SK-N-SH (cell line): ENCODE measurements around the gene GALNTL6. TPM values are rescaled to one million over a fixed set of nuclear protein-coding genes. Genes with fewer than 3 reads are reported as not detected.
A peak's percentile ranks its signal among the peaks of the same experiment; 100 is the strongest.

Experiments used
- CTCF ChIA-PET: fragments of 300-600, 350-600 bp; formaldehyde crosslinking; extraction: SDS; loops from one replicate; lab custom pipeline; 2021; lab: Yijun Ruan, JAX
- POLR2A ChIA-PET: fragments of 350-600 bp; sonication (Branson Sonifier 250); formaldehyde crosslinking; extraction: SDS; loops from one replicate; lab custom pipeline; 2020; ENCODE audit warnings: antibody characterized with exemption, inconsistent platforms; lab: Yijun Ruan, JAX
- DNase-seq: peaks from one replicate; pipeline ENCODE4 v3.0.0; 2012
- H2AFZ ChIP-seq: fragments of 200-600 bp; sonication (generic); 2 replicates; pipeline ENCODE4 v1.8.1; 2016; ENCODE audit warnings: antibody characterized with exemption, mild to moderate bottlenecking, low read depth
- H3F3A ChIP-seq: fragments of 200-600 bp; sonication (generic); replicated peaks from 2 replicates; pipeline ENCODE3; 2016; ENCODE audit warnings: antibody characterized with exemption, mild to moderate bottlenecking; ENCODE audit not compliant: insufficient read depth
- H3K27ac ChIP-seq, 2 experiments: fragments of 200-500 bp in 1 of 2; fragments of 200-600 bp in 1 of 2; sonication (Bioruptor generic) in 1 of 2; sonication (generic), shearing (Covaris generic) in 1 of 2; 2 replicates each; pipeline versions ENCODE4 v1.5.1 to v1.6.1; 2014 to 2016; ENCODE audit warnings: low read depth in 2 of 2, inconsistent platforms in 1 of 2, low read length in 1 of 2, mild to moderate bottlenecking in 1 of 2, mixed read lengths in 1 of 2
- H3K27me3 ChIP-seq: fragments of 200-600 bp; sonication (generic), shearing (Covaris generic); 2 replicates; pipeline ENCODE4 v1.6.1; 2016; ENCODE audit warnings: mixed run types; ENCODE audit not compliant: insufficient read depth
- H3K36me3 ChIP-seq, 2 experiments: fragments of 200-500 bp in 1 of 2; fragments of 200-600 bp in 1 of 2; sonication (Bioruptor generic) in 1 of 2; sonication (generic) in 1 of 2; replicated peaks in 1 of 2; 2 replicates each; pipeline versions ENCODE3 to v1.5.1; 2014 to 2016; ENCODE audit warnings: low read length in 1 of 2, mild to moderate bottlenecking in 1 of 2; ENCODE audit not compliant: insufficient read depth in 2 of 2, control insufficient read depth in 1 of 2
- H3K4me1 ChIP-seq, 2 experiments: fragments of 200-500 bp in 1 of 2; fragments of 200-600 bp in 1 of 2; sonication (Bioruptor generic) in 1 of 2; sonication (generic), shearing (Covaris generic) in 1 of 2; 2 replicates each; pipeline versions ENCODE4 v1.5.1 to v1.6.1; 2014 to 2016; ENCODE audit warnings: low read depth in 1 of 2, low read length in 1 of 2, mixed run types in 1 of 2; ENCODE audit not compliant: insufficient read depth in 2 of 2, control insufficient read depth in 1 of 2
- H3K4me2 ChIP-seq: fragments of 200-600 bp; sonication (generic), shearing (Covaris generic); 2 replicates; pipeline ENCODE4 v1.6.1; 2017; ENCODE audit warnings: mixed run types
- H3K4me3 ChIP-seq, 2 experiments: fragments of 200-500 bp in 1 of 2; fragments of 200-600 bp in 1 of 2; sonication (Bioruptor generic) in 1 of 2; sonication (generic), shearing (Covaris generic) in 1 of 2; 2 replicates each; pipeline versions ENCODE4 v1.5.1 to v1.8.1; 2014 to 2016; ENCODE audit warnings: low read depth in 2 of 2, inconsistent platforms in 1 of 2, low read length in 1 of 2, mild to moderate bottlenecking in 1 of 2, mixed read lengths in 1 of 2, moderate library complexity in 1 of 2
- H3K79me2 ChIP-seq: fragments of 200-600 bp; sonication (generic); 2 replicates; pipeline ENCODE4 v1.8.1; 2017; ENCODE audit warnings: mild to moderate bottlenecking; ENCODE audit not compliant: insufficient read depth
- H3K9ac ChIP-seq: fragments of 200-600 bp; sonication (generic); 2 replicates; pipeline ENCODE4 v1.6.1; 2017; ENCODE audit warnings: mixed run types
- H3K9me2 ChIP-seq: fragments of 200-600 bp; sonication (generic); 2 replicates; pipeline ENCODE4 v1.6.1; 2017; ENCODE audit warnings: mixed run types
- H3K9me3 ChIP-seq: fragments of 200-600 bp; sonication (generic); 2 replicates; pipeline ENCODE4 v1.6.1; 2017; ENCODE audit warnings: mixed run types, mild to moderate bottlenecking, moderate library complexity
- H4K20me1 ChIP-seq: fragments of 200-600 bp; sonication (generic); 2 replicates; pipeline ENCODE4 v1.6.1; 2017; ENCODE audit warnings: mild to moderate bottlenecking, mixed run types; ENCODE audit not compliant: insufficient read depth
- CHD2 ChIP-seq: fragments of 150-350 bp; IDR thresholded peaks from 2 replicates; pipeline ENCODE4 v1.6.1; 2018; ENCODE audit warnings: low read length; ENCODE audit not compliant: partially characterized antibody
- ELF1 ChIP-seq: IDR thresholded peaks from 2 replicates; pipeline ENCODE4 v1.4.0; 2012
- EP300 ChIP-seq, 2 experiments: IDR thresholded peaks; 2 replicates each; pipeline versions ENCODE4 v1.4.0 to v1.6.1; 2012; ENCODE audit warnings: borderline replicate concordance in 1 of 2, low read depth in 1 of 2, low read length in 1 of 2
- FOSL2 ChIP-seq: IDR thresholded peaks from 2 replicates; pipeline ENCODE4 v1.4.0; 2012; ENCODE audit warnings: low read depth, mild to moderate bottlenecking, moderate library complexity, borderline replicate concordance
- FOXJ3 ChIP-seq: sonication (generic); formaldehyde crosslinking; IDR thresholded peaks from 2 replicates; pipeline ENCODE4 v1.5.1; 2020; ENCODE audit warnings: mild to moderate bottlenecking, missing genetic modification reagents
- FOXM1 ChIP-seq: IDR thresholded peaks from 2 replicates; pipeline ENCODE4 v1.4.0; 2012; ENCODE audit warnings: low read depth, mild to moderate bottlenecking
- GABPA ChIP-seq: IDR thresholded peaks from 2 replicates; pipeline ENCODE4 v1.4.0; 2012; ENCODE audit warnings: low read depth, mild to moderate bottlenecking
- GATA2 ChIP-seq: sonication (generic); formaldehyde crosslinking; IDR thresholded peaks from 2 replicates; pipeline ENCODE4 v1.5.0; 2020; ENCODE audit warnings: mild to moderate bottlenecking, missing genetic modification reagents
- MEF2A ChIP-seq: IDR thresholded peaks from 2 replicates; pipeline ENCODE4 v1.4.0; 2012; ENCODE audit warnings: low read depth, borderline replicate concordance
- MXI1 ChIP-seq: IDR thresholded peaks from 2 replicates; pipeline ENCODE4 v1.6.1; 2012; ENCODE audit warnings: mild to moderate bottlenecking, low read depth, low read length, improper control_type of control experiment
- POLR2AphosphoS5 ChIP-seq: IDR thresholded peaks from 2 replicates; pipeline ENCODE4 v1.6.1; 2012; ENCODE audit warnings: low read depth, low read length
- RFX5 ChIP-seq: IDR thresholded peaks from 2 replicates; pipeline ENCODE4 v1.6.1; 2012; ENCODE audit warnings: mild to moderate bottlenecking, improper control_type of control experiment, low read length
- SIN3A ChIP-seq: IDR thresholded peaks from 2 replicates; pipeline ENCODE4 v1.6.1; 2012; ENCODE audit warnings: low read depth, mild to moderate bottlenecking, low read length, moderate library complexity, borderline replicate concordance
- SMC3 ChIP-seq: IDR thresholded peaks from 2 replicates; pipeline ENCODE4 v1.6.1; 2012; ENCODE audit warnings: low read depth, low read length, improper control_type of control experiment
- TAF1 ChIP-seq: IDR thresholded peaks from 2 replicates; pipeline ENCODE4 v1.6.1; 2012; ENCODE audit warnings: low read depth, mild to moderate bottlenecking, low read length, moderate library complexity, borderline replicate concordance
- TCF12 ChIP-seq: IDR thresholded peaks from 2 replicates; pipeline ENCODE4 v1.4.0; 2012
- TEAD4 ChIP-seq: IDR thresholded peaks from 2 replicates; pipeline ENCODE4 v1.4.0; 2012; ENCODE audit warnings: mild to moderate bottlenecking, borderline replicate concordance; ENCODE audit not compliant: insufficient read depth
- YY1 ChIP-seq: IDR thresholded peaks from 2 replicates; pipeline ENCODE4 v1.4.0; 2012; ENCODE audit warnings: low read depth, mild to moderate bottlenecking
- WGBS: methylation state at CpG from one replicate; pipeline ENCODE4 v1.1.6; 2017; ENCODE audit warnings: low lambda C conversion rate; 5-methylcytosine and 5-hydroxymethylcytosine counted together
- polyA plus RNA-seq, 3 experiments: library from polyadenylated mRNA; depleted of rRNA; stranded (reverse); fragments of >200 nt; gene quantifications; 2 replicates each; pipeline ENCODE4 v1.2.3, GENCODE V29; 2012
- TF ChIP-seq, protein P1 (sequence below): IDR thresholded peaks from 2 replicates; pipeline ENCODE4 v1.4.0; 2012; ENCODE audit warnings: low read depth, borderline replicate concordance
- TF ChIP-seq, protein P2 (sequence below): fragments of 150-350 bp; IDR thresholded peaks from 2 replicates; pipeline ENCODE4 v1.6.1; 2016; ENCODE audit warnings: mild to moderate bottlenecking, low read depth, low read length
- TF ChIP-seq, protein P3 (sequence below): IDR thresholded peaks from 2 replicates; pipeline ENCODE4; 2012

GALNTL6 gene
- polyA plus RNA-seq, 1 of the 3 experiments (the other 2 are of a cell fraction): 0.07 TPM

DNA sequence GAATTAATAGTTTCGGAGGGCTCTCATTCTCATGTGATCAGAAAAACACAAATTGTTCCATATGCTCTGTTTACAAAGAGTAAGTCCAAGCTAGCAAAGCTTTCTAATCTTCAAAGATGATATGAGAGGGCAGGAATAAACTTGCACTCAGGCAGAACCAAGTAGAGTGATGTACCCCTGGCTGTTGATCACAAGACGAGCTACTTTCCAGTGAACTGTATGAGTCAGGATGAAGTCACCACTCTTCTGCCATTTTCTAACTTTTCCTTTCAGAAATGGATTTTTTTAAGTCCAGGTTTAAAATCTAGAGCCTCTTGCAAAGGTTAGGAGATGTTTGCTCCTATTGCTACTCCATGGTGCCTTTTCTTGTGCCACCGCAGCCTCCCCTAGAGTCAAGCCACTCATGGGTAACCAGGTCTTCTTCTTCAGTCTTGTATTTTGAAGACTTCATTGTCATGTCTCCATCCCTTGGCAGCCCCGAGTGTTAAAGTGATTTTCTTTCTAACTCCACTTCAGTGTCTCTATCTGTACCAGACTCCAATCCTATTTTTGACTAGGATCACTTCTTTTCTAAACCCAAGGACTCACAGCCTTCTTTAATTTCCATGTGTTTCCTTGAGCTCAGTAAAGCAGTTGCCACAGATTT lies 1183.5 kb downstream of the GALNTL6 start (continued):
- TF ChIP-seq EP300 (IDR thresholded peaks at IDR 0.05; ENCODE audit: borderline replicate concordance in 1 of 2, low read depth in 1 of 2, low read length in 1 of 2): no peak; a peak in 1 of 4 replicates
- no peak for TF ChIP-seq MEF2A
- TF ChIP-seq, protein P1, sequence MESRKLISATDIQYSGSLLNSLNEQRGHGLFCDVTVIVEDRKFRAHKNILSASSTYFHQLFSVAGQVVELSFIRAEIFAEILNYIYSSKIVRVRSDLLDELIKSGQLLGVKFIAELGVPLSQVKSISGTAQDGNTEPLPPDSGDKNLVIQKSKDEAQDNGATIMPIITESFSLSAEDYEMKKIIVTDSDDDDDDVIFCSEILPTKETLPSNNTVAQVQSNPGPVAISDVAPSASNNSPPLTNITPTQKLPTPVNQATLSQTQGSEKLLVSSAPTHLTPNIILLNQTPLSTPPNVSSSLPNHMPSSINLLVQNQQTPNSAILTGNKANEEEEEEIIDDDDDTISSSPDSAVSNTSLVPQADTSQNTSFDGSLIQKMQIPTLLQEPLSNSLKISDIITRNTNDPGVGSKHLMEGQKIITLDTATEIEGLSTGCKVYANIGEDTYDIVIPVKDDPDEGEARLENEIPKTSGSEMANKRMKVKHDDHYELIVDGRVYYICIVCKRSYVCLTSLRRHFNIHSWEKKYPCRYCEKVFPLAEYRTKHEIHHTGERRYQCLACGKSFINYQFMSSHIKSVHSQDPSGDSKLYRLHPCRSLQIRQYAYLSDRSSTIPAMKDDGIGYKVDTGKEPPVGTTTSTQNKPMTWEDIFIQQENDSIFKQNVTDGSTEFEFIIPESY: no peak
- 0 out of 2 replicates have a peak, but pooled peaks have one; percentile 29 for TF ChIP-seq TCF12
- TF ChIP-seq SMC3: no peak
- TF ChIP-seq, protein P2, sequence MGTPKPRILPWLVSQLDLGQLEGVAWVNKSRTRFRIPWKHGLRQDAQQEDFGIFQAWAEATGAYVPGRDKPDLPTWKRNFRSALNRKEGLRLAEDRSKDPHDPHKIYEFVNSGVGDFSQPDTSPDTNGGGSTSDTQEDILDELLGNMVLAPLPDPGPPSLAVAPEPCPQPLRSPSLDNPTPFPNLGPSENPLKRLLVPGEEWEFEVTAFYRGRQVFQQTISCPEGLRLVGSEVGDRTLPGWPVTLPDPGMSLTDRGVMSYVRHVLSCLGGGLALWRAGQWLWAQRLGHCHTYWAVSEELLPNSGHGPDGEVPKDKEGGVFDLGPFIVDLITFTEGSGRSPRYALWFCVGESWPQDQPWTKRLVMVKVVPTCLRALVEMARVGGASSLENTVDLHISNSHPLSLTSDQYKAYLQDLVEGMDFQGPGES: no peak
- no peak for TF ChIP-seq GATA2 (CRISPR knock-in tag)
- no peak for TF ChIP-seq ELF1
- TF ChIP-seq TEAD4: peak; percentile 9; the same call in 1 of the 2 replicates
- TF ChIP-seq, protein P3, sequence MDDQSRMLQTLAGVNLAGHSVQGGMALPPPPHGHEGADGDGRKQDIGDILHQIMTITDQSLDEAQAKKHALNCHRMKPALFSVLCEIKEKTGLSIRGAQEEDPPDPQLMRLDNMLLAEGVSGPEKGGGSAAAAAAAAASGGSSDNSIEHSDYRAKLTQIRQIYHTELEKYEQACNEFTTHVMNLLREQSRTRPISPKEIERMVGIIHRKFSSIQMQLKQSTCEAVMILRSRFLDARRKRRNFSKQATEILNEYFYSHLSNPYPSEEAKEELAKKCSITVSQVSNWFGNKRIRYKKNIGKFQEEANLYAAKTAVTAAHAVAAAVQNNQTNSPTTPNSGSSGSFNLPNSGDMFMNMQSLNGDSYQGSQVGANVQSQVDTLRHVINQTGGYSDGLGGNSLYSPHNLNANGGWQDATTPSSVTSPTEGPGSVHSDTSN: peak; percentile 37
- peak; percentile 80; the same call in 1 of the 2 replicates for TF ChIP-seq YY1
- TF ChIP-seq FOXM1: no peak
- no peak for TF ChIP-seq SIN3A
- no peak for TF ChIP-seq TAF1
- no peak for TF ChIP-seq GABPA
- no peak for TF ChIP-seq POLR2AphosphoS5

DNA sequence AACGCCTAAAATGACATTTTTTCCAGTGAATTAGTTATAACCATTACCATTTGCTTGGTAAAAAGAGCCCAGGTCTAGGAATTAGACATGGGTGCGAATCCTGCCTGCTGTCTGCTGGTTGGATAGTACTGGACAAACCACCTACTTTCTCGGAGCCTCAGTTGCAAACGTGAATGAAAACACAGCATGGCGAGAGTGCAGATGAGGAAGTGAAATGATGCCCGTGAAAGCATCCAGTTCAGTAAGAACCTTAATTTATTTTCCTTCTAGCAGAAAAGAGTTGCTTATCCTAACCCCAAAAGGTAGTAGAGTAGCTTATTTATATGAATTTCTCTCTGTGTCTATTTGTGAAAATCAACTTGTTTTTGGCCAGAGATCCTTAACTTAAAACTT lies 1184.0 kb downstream of the GALNTL6 start:
- no peak overlapping the region for H3K4me2 ChIP-seq
- no peaks in the 10 kb centered on the region for H4K20me1 ChIP-seq
- peaks cover 0 to 23% of the 10 kb centered on the region in 2 experiments; a peak in 1 of 4 replicates for H3K4me1 ChIP-seq
- no peak for TF ChIP-seq FOSL2
- no peak for TF ChIP-seq TAF1
- TF ChIP-seq, protein P1: no peak
- no peak for TF ChIP-seq CHD2
- no peak for TF ChIP-seq TEAD4
- TF ChIP-seq MEF2A: no peak
- TF ChIP-seq TCF12: no peak
- TF ChIP-seq, protein P3: no peak
- TF ChIP-seq SMC3: no peak
- no peak for TF ChIP-seq GATA2 (CRISPR knock-in tag)
- no peak for TF ChIP-seq RFX5
- TF ChIP-seq FOXJ3 (CRISPR knock-in tag): no peak
- no peak for TF ChIP-seq MXI1
- H3F3A ChIP-seq: peaks cover 13% of the 10 kb centered on the region
- H3K27ac ChIP-seq: peak overlapping the region in 1 of 2 experiments; percentile 82; a peak in 2 of 4 replicates
- no peak overlapping the region for H3K9ac ChIP-seq
- H2AFZ ChIP-seq: peak overlapping the region; percentile 96; the same call in 1 of the 2 replicates
- ChIA-PET CTCF (interaction anchor here (0.6 to 4.4 kb wide), 3 partner anchors 9 to 304 kb away, joined by 3 to 20 read pairs (median 8); no protein-coding TSS in a partner anchor), POLR2A (no interaction called here)
- no peaks in the 10 kb centered on the region for H3K9me2 ChIP-seq
- H3K4me3 ChIP-seq: no peak overlapping the region
- no peak for DNase-seq
- H3K79me2 ChIP-seq: no peaks in the 10 kb centered on the region
- no peaks in the 10 kb centered on the region for H3K27me3 ChIP-seq
- H3K9me3 ChIP-seq: no peaks in the 10 kb centered on the region
- no peaks in the 10 kb centered on the region for H3K36me3 ChIP-seq
- 94% methylated on average over 6 of the region's 6 CpGs for WGBS
